H1 (cell line): Measurements from ENCODE around the gene CEP72. TPM values are rescaled to one million over a fixed set of nuclear protein-coding genes. Genes with fewer than 3 reads are reported as not detected.

Source experiments
- BRCA1 ChIP-seq: IDR thresholded peaks from 2 replicates; pipeline ENCODE4 v1.6.1; 2012; ENCODE audit warnings: low read depth, low read length, improper control_type of control experiment
- CHD1 ChIP-seq: IDR thresholded peaks from 2 replicates; pipeline ENCODE4 v1.6.1; 2012; ENCODE audit warnings: low read depth, low read length, improper control_type of control experiment
- CHD7 ChIP-seq: fragments of 300-600 bp; sonication (generic); IDR thresholded peaks from 2 replicates; pipeline ENCODE4 v1.7.1; 2012; ENCODE audit warnings: low read length, moderate library complexity, mild to moderate bottlenecking, inconsistent platforms; ENCODE audit not compliant: insufficient replicate concordance
- GTF2F1 ChIP-seq: IDR thresholded peaks from 2 replicates; pipeline ENCODE4 v1.6.1; 2012; ENCODE audit warnings: low read depth, low read length, improper control_type of control experiment, borderline replicate concordance
- polyA plus RNA-seq, 7 experiments: library from polyadenylated mRNA; depleted of rRNA in 3 of 7; stranded (reverse) in 5 of 7; unstranded in 2 of 7; fragments of >200 nt in 5 of 7; fragments of 200-250 nt in 2 of 7; gene quantifications; 1 replicate in 5 of 7; 2 replicates in 1 of 7; 4 replicates in 1 of 7; pipeline versions ENCODE4 v1.2.1 to v1.2.3, GENCODE V29; 2011 to 2013; ENCODE audit warnings: missing spikeins in 2 of 7, mixed read lengths in 2 of 7
- total RNA-seq: library from RNA; stranded (reverse); fragmentation: NEBNext Ultra II Directional; extraction: Animal tissue kit (Norgen Biotek cat#: 25700); gene quantifications from 2 replicates; pipeline ENCODE4 v1.2.1, GENCODE V29; 2021

CEP72 gene
- total and polyA plus RNA-seq, 2 of the 8 experiments (the other 6 are each of a cell fraction or from before 2014, with no cell fraction given), result 13.1 to 19.6 TPM

- TF ChIP-seq CHD7 (no peak), CHD1 (no peak), BRCA1 (no peak), GTF2F1 (no peak)
Measured at GRCh38 chr5:582936-583635, 29.1 kb upstream of the CEP72 start (continued).
